GM23338 (cell line): ENCODE results near the gene RCC2.

ENCODE experiments used
- CREB1 ChIP-seq: fragments of 250-450 bp; sonication (Bioruptor Pico); IDR thresholded peaks from 2 replicates; pipeline ENCODE4 v1.5.0; 2020; ENCODE audit warnings: low read depth, mild to moderate bottlenecking, moderate library complexity
- EZH2 ChIP-seq: fragments of 200-600 bp; sonication (generic); IDR thresholded peaks from one replicate; pipeline ENCODE4 v1.8.0; 2017; ENCODE audit warnings: antibody characterized with exemption, mild to moderate bottlenecking, low read depth; ENCODE audit not compliant: unreplicated experiment
- EZH2phosphoT487 ChIP-seq: fragments of 200-600 bp; sonication (generic); IDR thresholded peaks from one replicate; pipeline ENCODE4 v1.8.1; 2018; ENCODE audit warnings: antibody characterized with exemption; ENCODE audit not compliant: unreplicated experiment
- JUNB ChIP-seq: IDR thresholded peaks from one replicate; pipeline ENCODE4 v1.6.1; 2016; ENCODE audit warnings: antibody characterized with exemption; ENCODE audit not compliant: unreplicated experiment
- POLR2AphosphoS5 ChIP-seq: IDR thresholded peaks from 2 replicates; pipeline ENCODE4 v1.6.1; 2016; ENCODE audit warnings: antibody characterized with exemption, low read depth
- ZNF331 ChIP-seq: fragments of 250-450 bp; sonication (Bioruptor Pico); IDR thresholded peaks from 2 replicates; pipeline ENCODE4 v1.5.0; 2020; ENCODE audit warnings: low read depth, mild to moderate bottlenecking, moderate library complexity
- TF ChIP-seq, protein P1 (sequence below), 2 experiments: fragments of 200-600 bp in 1 of 2; sonication (generic) in 1 of 2; conservative IDR thresholded peaks; 2 replicates each; pipeline versions ENCODE4 v1.5.1 to v1.6.1; 2016 to 2017; ENCODE audit warnings: antibody characterized with exemption in 2 of 2, low read depth in 2 of 2, mild to moderate bottlenecking in 2 of 2, moderate library complexity in 1 of 2
- TF ChIP-seq, protein P2 (sequence below): IDR thresholded peaks from one replicate; pipeline ENCODE4 v1.6.1; 2018; ENCODE audit warnings: antibody characterized with exemption; ENCODE audit not compliant: unreplicated experiment

DNA sequence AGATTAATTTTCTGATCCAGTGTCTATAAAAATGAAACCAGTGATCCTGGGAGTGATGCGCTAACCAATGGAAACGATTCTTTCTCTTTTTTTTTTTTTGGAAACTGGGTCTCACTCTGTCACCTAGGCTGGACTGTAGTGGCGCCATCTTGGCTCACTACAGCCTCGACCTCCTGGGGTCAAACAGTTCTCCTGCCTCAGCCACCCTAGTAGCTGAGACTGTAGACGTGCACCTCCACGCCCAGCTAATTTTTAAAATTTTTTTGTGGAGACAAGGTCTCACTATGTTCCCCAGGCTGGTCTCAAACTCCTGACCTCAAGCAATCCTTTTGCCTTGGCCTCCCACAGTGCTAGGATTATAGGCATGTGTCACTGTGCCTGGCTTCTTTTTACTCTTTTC, 3.4 kb upstream of the RCC2 start:
- TF ChIP-seq, protein P1, sequence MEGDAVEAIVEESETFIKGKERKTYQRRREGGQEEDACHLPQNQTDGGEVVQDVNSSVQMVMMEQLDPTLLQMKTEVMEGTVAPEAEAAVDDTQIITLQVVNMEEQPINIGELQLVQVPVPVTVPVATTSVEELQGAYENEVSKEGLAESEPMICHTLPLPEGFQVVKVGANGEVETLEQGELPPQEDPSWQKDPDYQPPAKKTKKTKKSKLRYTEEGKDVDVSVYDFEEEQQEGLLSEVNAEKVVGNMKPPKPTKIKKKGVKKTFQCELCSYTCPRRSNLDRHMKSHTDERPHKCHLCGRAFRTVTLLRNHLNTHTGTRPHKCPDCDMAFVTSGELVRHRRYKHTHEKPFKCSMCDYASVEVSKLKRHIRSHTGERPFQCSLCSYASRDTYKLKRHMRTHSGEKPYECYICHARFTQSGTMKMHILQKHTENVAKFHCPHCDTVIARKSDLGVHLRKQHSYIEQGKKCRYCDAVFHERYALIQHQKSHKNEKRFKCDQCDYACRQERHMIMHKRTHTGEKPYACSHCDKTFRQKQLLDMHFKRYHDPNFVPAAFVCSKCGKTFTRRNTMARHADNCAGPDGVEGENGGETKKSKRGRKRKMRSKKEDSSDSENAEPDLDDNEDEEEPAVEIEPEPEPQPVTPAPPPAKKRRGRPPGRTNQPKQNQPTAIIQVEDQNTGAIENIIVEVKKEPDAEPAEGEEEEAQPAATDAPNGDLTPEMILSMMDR (conservative IDR thresholded peaks at IDR 0.05; ENCODE audit: low read depth in 2 of 2): no peak
- TF ChIP-seq EZH2 (no peak), POLR2AphosphoS5 (no peak), CREB1 (CRISPR knock-in tag) (no peak), EZH2phosphoT487 (no peak), JUNB (no peak), ZNF331 (CRISPR knock-in tag) (no peak)
- TF ChIP-seq, protein P2, sequence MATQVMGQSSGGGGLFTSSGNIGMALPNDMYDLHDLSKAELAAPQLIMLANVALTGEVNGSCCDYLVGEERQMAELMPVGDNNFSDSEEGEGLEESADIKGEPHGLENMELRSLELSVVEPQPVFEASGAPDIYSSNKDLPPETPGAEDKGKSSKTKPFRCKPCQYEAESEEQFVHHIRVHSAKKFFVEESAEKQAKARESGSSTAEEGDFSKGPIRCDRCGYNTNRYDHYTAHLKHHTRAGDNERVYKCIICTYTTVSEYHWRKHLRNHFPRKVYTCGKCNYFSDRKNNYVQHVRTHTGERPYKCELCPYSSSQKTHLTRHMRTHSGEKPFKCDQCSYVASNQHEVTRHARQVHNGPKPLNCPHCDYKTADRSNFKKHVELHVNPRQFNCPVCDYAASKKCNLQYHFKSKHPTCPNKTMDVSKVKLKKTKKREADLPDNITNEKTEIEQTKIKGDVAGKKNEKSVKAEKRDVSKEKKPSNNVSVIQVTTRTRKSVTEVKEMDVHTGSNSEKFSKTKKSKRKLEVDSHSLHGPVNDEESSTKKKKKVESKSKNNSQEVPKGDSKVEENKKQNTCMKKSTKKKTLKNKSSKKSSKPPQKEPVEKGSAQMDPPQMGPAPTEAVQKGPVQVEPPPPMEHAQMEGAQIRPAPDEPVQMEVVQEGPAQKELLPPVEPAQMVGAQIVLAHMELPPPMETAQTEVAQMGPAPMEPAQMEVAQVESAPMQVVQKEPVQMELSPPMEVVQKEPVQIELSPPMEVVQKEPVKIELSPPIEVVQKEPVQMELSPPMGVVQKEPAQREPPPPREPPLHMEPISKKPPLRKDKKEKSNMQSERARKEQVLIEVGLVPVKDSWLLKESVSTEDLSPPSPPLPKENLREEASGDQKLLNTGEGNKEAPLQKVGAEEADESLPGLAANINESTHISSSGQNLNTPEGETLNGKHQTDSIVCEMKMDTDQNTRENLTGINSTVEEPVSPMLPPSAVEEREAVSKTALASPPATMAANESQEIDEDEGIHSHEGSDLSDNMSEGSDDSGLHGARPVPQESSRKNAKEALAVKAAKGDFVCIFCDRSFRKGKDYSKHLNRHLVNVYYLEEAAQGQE: no peak
